WTC11 (cell line): ENCODE measurements around the gene NSDHL.

Source experiments
- CREB1 ChIP-seq: sonication (generic); formaldehyde crosslinking; IDR thresholded peaks from 2 replicates; pipeline ENCODE4 v1.8.0; 2023; ENCODE audit warnings: mild to moderate bottlenecking, missing genetic modification reagents
- ESRRA ChIP-seq: sonication (generic); formaldehyde crosslinking; IDR thresholded peaks from 2 replicates; pipeline ENCODE4 v1.8.1; 2022; ENCODE audit warnings: mild to moderate bottlenecking, missing genetic modification reagents, borderline replicate concordance
- FOXP4 ChIP-seq: sonication (generic); formaldehyde crosslinking; IDR thresholded peaks from 2 replicates; pipeline ENCODE4 v1.8.0; 2022; ENCODE audit warnings: mild to moderate bottlenecking, missing genetic modification reagents
- KAT7 ChIP-seq: sonication (generic); formaldehyde crosslinking; IDR thresholded peaks from 2 replicates; pipeline ENCODE4 v1.8.1; 2023; ENCODE audit warnings: missing genetic modification reagents, mild to moderate bottlenecking, borderline replicate concordance
- NFYB ChIP-seq: sonication (generic); formaldehyde crosslinking; conservative IDR thresholded peaks from 2 replicates; pipeline ENCODE4 v1.8.0; 2022; ENCODE audit warnings: low read depth, missing genetic modification reagents
- NR2C2 ChIP-seq: sonication (generic); formaldehyde crosslinking; IDR thresholded peaks from 2 replicates; pipeline ENCODE4 v1.8.0; 2022; ENCODE audit warnings: mild to moderate bottlenecking, missing genetic modification reagents
- SMAD3 ChIP-seq: sonication (generic); formaldehyde crosslinking; IDR thresholded peaks from 2 replicates; pipeline ENCODE4 v1.8.0; 2022; ENCODE audit warnings: missing genetic modification reagents, mild to moderate bottlenecking, borderline replicate concordance
- SP1 ChIP-seq: sonication (generic); formaldehyde crosslinking; conservative IDR thresholded peaks from 2 replicates; pipeline ENCODE4 v1.8.1; 2022; ENCODE audit warnings: missing genetic modification reagents
- ZNF138 ChIP-seq: sonication (generic); formaldehyde crosslinking; conservative IDR thresholded peaks from 2 replicates; pipeline ENCODE4 v1.8.1; 2022; ENCODE audit warnings: mild to moderate bottlenecking, moderate library complexity, missing genetic modification reagents
- ZNF423 ChIP-seq: fragments of 250-450 bp; sonication (Bioruptor Pico); IDR thresholded peaks from 2 replicates; pipeline ENCODE4 v2.1.2; 2022; ENCODE audit warnings: mild to moderate bottlenecking, moderate library complexity
- TF ChIP-seq, protein P1 (sequence below): fragments of 200-600 bp; IDR thresholded peaks from 2 replicates; pipeline ENCODE4 v1.8.0; 2022; ENCODE audit warnings: antibody characterized with exemption
- TF ChIP-seq, protein P2 (sequence below): sonication (generic); formaldehyde crosslinking; conservative IDR thresholded peaks from 2 replicates; pipeline ENCODE4 v1.8.1; 2022; ENCODE audit warnings: mild to moderate bottlenecking, missing genetic modification reagents

DNA sequence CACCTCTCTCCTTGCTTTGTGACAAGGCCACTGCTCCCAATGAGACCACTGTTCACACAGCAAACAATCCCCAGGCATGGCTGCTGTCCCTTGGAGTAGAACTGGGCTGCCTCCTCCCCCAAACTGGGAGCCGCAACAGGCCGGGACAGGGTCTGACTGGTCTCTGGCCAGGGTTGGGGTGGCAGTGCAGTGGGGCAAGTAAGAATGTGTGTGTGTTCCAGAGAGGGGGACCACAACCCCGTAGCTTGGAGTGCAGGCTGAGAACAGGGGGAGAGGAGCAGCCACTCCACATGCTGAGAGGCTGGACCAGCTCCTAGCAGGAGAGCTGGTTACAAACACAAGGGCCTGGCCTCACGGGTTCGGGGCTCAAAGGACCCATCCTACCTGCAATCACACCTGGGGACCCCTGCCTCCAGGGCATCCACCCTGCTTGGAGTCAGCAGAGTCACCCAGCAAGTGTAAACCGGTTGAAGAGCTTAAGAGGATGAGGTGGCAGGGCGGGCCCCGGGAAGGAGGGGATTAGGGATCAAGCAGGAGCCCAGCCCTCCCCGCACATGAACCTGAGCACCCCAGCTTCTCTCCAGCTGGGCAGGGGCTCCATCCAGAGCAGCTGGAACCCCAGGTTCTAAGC is 63.2 kb downstream of the NSDHL start:
- TF ChIP-seq NFYB (CRISPR knock-in tag) (no peak), ZNF138 (CRISPR knock-in tag) (no peak), SMAD3 (no peak), NR2C2 (CRISPR knock-in tag) (no peak), CREB1 (no peak), FOXP4 (no peak), ZNF423 (CRISPR knock-in tag) (no peak), KAT7 (no peak), ESRRA (CRISPR knock-in tag) (no peak), SP1 (CRISPR knock-in tag) (no peak)
- TF ChIP-seq, protein P1, sequence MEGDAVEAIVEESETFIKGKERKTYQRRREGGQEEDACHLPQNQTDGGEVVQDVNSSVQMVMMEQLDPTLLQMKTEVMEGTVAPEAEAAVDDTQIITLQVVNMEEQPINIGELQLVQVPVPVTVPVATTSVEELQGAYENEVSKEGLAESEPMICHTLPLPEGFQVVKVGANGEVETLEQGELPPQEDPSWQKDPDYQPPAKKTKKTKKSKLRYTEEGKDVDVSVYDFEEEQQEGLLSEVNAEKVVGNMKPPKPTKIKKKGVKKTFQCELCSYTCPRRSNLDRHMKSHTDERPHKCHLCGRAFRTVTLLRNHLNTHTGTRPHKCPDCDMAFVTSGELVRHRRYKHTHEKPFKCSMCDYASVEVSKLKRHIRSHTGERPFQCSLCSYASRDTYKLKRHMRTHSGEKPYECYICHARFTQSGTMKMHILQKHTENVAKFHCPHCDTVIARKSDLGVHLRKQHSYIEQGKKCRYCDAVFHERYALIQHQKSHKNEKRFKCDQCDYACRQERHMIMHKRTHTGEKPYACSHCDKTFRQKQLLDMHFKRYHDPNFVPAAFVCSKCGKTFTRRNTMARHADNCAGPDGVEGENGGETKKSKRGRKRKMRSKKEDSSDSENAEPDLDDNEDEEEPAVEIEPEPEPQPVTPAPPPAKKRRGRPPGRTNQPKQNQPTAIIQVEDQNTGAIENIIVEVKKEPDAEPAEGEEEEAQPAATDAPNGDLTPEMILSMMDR = no peak
- TF ChIP-seq, protein P2, sequence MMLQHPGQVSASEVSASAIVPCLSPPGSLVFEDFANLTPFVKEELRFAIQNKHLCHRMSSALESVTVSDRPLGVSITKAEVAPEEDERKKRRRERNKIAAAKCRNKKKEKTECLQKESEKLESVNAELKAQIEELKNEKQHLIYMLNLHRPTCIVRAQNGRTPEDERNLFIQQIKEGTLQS (CRISPR knock-in tag) = no peak
